Uterus (tissue), 2 donors: Measurements from ENCODE around the gene IFI27L2.

ENCODE experiments used
- POLR2A ChIP-seq, 2 donors: fragments of 450-650 bp; IDR thresholded peaks; one replicate each; pipeline ENCODE4 v1.6.1; 2016; ENCODE audit warnings: antibody characterized with exemption in 2 of 2, mild to moderate bottlenecking in 1 of 2, moderate library complexity in 1 of 2
- TF ChIP-seq, protein P1 (sequence below), 4 experiments: fragments of 200-600 bp in 2 of 4; fragments of 450-650 bp in 2 of 4; sonication (generic) in 2 of 4; IDR thresholded peaks; one replicate each; pipeline ENCODE4 v1.5.1; 2016 to 2019; ENCODE audit warnings: antibody characterized with exemption in 4 of 4, mild to moderate bottlenecking in 2 of 4, moderate library complexity in 1 of 4

GRCh38 chr14:94080621-94081385, 48.6 kb downstream of the IFI27L2 start, which contains the start of the genes DDX24 and IFI27L1:
- TF ChIP-seq POLR2A (IDR thresholded peaks at IDR 0.05) = peak; percentile 97
- TF ChIP-seq, protein P1, sequence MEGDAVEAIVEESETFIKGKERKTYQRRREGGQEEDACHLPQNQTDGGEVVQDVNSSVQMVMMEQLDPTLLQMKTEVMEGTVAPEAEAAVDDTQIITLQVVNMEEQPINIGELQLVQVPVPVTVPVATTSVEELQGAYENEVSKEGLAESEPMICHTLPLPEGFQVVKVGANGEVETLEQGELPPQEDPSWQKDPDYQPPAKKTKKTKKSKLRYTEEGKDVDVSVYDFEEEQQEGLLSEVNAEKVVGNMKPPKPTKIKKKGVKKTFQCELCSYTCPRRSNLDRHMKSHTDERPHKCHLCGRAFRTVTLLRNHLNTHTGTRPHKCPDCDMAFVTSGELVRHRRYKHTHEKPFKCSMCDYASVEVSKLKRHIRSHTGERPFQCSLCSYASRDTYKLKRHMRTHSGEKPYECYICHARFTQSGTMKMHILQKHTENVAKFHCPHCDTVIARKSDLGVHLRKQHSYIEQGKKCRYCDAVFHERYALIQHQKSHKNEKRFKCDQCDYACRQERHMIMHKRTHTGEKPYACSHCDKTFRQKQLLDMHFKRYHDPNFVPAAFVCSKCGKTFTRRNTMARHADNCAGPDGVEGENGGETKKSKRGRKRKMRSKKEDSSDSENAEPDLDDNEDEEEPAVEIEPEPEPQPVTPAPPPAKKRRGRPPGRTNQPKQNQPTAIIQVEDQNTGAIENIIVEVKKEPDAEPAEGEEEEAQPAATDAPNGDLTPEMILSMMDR (IDR thresholded peaks at IDR 0.05) = no peak
